Vagina (tissue), 2 donors: ENCODE data around the gene MON2.

Source experiments
- POLR2A ChIP-seq, 2 donors: fragments of 450-650 bp; IDR thresholded peaks; one replicate each; pipeline ENCODE4 v1.6.1; 2017; ENCODE audit warnings: antibody characterized with exemption in 2 of 2, mild to moderate bottlenecking in 2 of 2, moderate library complexity in 2 of 2
- POLR2AphosphoS5 ChIP-seq, 2 donors: sonication (generic); formaldehyde crosslinking; IDR thresholded peaks; one replicate each; pipeline ENCODE4 v1.9.0; 2017; ENCODE audit warnings: antibody characterized with exemption in 2 of 2, mild to moderate bottlenecking in 2 of 2, low read depth in 1 of 2; ENCODE audit not compliant: insufficient read depth in 1 of 2
- TF ChIP-seq, protein P1 (sequence below), 3 experiments: fragments of 450-650 bp in 2 of 3; fragments of 200-600 bp in 1 of 3; sonication (generic) in 1 of 3; IDR thresholded peaks; one replicate each; pipeline ENCODE4 v1.5.1; 2017 to 2019; ENCODE audit warnings: antibody characterized with exemption in 3 of 3, mild to moderate bottlenecking in 2 of 3, moderate library complexity in 2 of 3

DNA sequence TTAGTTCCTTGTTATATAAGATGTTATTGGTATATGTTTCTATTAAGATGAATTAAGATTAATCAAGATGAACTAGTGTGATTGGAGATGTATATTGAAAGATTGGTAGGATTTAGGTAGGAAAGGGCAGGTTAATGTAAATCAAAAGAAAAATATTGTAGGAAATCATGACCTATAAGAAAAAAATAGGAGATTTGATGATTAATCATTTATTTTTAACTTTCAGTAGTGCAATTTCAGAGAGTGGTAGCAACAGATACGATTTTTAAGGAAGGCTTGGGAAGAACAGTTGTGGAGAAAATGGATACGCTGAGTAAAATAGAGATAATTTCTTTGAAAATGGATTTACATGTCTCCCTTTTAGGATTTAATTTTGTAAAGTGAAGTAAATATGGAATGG is 73.7 kb downstream of the MON2 start:
- TF ChIP-seq, protein P1, sequence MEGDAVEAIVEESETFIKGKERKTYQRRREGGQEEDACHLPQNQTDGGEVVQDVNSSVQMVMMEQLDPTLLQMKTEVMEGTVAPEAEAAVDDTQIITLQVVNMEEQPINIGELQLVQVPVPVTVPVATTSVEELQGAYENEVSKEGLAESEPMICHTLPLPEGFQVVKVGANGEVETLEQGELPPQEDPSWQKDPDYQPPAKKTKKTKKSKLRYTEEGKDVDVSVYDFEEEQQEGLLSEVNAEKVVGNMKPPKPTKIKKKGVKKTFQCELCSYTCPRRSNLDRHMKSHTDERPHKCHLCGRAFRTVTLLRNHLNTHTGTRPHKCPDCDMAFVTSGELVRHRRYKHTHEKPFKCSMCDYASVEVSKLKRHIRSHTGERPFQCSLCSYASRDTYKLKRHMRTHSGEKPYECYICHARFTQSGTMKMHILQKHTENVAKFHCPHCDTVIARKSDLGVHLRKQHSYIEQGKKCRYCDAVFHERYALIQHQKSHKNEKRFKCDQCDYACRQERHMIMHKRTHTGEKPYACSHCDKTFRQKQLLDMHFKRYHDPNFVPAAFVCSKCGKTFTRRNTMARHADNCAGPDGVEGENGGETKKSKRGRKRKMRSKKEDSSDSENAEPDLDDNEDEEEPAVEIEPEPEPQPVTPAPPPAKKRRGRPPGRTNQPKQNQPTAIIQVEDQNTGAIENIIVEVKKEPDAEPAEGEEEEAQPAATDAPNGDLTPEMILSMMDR (IDR thresholded peaks at IDR 0.05) = no peak
- TF ChIP-seq POLR2AphosphoS5 (IDR thresholded peaks at IDR 0.05; ENCODE audit: insufficient read depth in 1 of 2, low read depth in 1 of 2) (no peak), POLR2A (IDR thresholded peaks at IDR 0.05) (no peak)
